Body of pancreas (tissue), 4 donors: Measurements from ENCODE around the gene NAT9. TPM values are rescaled to one million over a fixed set of nuclear protein-coding genes. Genes with fewer than 3 reads are reported as not detected.

Experiments used
- ATAC-seq: fragments of 150-250 bp; one replicate; pipeline ENCODE4 v1.9.1; 2016
- DNase-seq, 4 donors: peaks; one replicate each; pipeline ENCODE4 v3.0.0-alpha.2; 2019
- H3K27ac ChIP-seq, 4 donors: fragments of 200-600 bp; sonication (generic); 1 replicate in 3 of 4; 2 replicates in 1 of 4; pipeline versions ENCODE4 v1.5.1 to v1.6.1; 2016 to 2019; ENCODE audit warnings: mild to moderate bottlenecking in 1 of 4, mixed read lengths in 1 of 4, moderate library complexity in 1 of 4
- H3K27me3 ChIP-seq, 2 donors: fragments of 200-600 bp; sonication (generic); one replicate each; pipeline ENCODE4 v1.6.0; 2016; ENCODE audit warnings: mild to moderate bottlenecking in 1 of 2
- H3K36me3 ChIP-seq, 2 donors: fragments of 200-600 bp; sonication (generic); replicated peaks in 1 of 2; 2 replicates each; pipeline ENCODE4 v1.5.1; 2016; ENCODE audit warnings: low read depth in 2 of 2; ENCODE audit not compliant: insufficient read depth in 1 of 2
- H3K4me1 ChIP-seq: fragments of 200-600 bp; sonication (generic); one replicate; pipeline ENCODE4 v1.6.0; 2016
- H3K4me3 ChIP-seq, 2 donors: fragments of 200-600 bp; sonication (generic); 1 replicate in 1 of 2; 2 replicates in 1 of 2; pipeline ENCODE4 v1.5.1; 2016 to 2019
- H3K9me3 ChIP-seq, 3 donors: fragments of 200-600 bp; sonication (generic); 1 replicate in 2 of 3; 2 replicates in 1 of 3; pipeline ENCODE4 v1.5.1; 2016
- CTCF ChIP-seq, 7 experiments: fragments of 450-650 bp in 4 of 7; fragments of 200-600 bp in 3 of 7; sonication (generic) in 3 of 7; IDR thresholded peaks; one replicate each; pipeline ENCODE4 v1.5.1; 2016 to 2019; ENCODE audit warnings: antibody characterized with exemption in 7 of 7
- POLR2A ChIP-seq, 3 donors: fragments of 450-650 bp; IDR thresholded peaks; one replicate each; pipeline ENCODE4 v1.6.1; 2016; ENCODE audit warnings: antibody characterized with exemption in 3 of 3, mild to moderate bottlenecking in 2 of 3
- WGBS, 2 donors: methylation state at CpG; one replicate each; pipeline ENCODE4 v1.1.5; 2017; 5-methylcytosine and 5-hydroxymethylcytosine counted together
- intact Hi-C: fragments of 100-400 bp; cut with DNase I; formaldehyde crosslinking; loops from one replicate; pipeline ENCODE4 v1.15.1; 2023
- total RNA-seq, 2 donors: library from RNA; depleted of rRNA; stranded (reverse); fragments of >200 nt; gene quantifications; one replicate each; pipeline ENCODE4 v1.1.0, GENCODE V29; 2016

The NAT9 gene
- total RNA-seq, 2 donors from 2014 or later, result 21.8 to 23.3 TPM

DNA sequence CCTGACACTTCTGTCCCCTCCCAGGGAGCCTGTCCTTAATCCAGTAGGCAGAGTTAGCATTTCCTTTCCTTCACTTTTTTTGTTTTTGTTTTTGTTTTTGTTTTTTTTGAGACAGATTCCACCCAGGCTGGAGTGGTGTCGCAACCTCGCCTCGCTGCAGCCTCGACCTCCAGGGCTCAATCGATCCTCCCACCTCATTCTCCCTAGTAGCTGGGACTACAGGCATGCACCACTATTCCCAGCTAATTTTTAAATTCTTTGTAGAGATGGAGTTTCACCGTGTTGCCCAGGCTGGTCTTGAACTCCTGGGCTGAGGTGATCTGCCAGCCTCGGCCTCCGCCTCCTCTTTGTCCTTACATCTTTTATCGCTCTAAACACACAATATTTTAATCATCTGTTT is 23.7 kb downstream of the NAT9 start:
- H3K27me3 ChIP-seq, result no peaks in the 10 kb centered on the region
- 45 to 56% methylated on average over 9 of the region's 9 CpGs for WGBS, 2 donors
- H3K4me3 ChIP-seq, result no peak overlapping the region
- peak overlapping the region in 3 of 4 donors; percentile 95 to 96 (median 96) for H3K27ac ChIP-seq
- intact Hi-C loops, result no loop called here
- H3K9me3 ChIP-seq, result no peaks in the 10 kb centered on the region
- TF ChIP-seq POLR2A (IDR thresholded peaks at IDR 0.05) (no peak), CTCF (IDR thresholded peaks at IDR 0.05) (no peak)
- peaks cover 76% of the 10 kb centered on the region for H3K4me1 ChIP-seq
- no peak for DNase-seq
- no peak for ATAC-seq
- H3K36me3 ChIP-seq, result no peaks in the 10 kb centered on the region

DNA sequence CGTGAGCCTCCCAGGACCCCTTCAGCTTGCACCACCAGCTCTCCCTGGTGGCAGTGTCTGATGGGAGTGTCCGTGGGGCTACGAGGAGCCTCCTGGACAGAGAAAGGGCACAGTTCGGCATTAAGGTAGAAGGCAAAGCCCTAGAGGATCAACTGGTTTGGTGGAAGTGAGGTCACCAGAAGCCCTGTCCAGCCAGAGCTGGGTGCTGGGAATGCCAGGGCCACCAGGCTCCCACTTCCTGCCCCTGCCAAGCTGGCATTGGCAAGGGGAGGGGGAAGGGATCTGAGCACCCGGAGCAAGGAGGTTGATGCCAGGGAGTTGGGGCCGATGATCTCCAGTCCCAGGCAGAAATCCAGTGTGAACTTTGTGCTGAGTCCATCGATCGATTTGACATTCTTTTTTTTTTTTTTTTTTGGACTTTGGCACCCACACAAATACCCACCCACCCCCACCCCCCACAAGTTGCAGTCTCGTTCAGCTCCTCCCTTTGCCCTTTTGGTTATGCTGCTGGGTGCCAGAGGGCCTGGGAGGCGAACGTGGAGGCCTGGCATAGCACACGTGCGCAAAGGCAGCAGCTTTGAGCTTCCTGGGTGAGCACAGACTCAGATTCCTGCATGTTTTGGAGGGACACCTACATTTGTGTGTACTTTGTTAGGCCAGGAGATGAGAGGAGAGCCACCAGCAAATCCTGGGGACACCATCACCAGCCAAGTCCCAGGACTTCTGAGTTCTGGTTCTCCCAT is 25.6 kb downstream of the NAT9 start:
- Histone ChIP-seq H3K27me3 (no peaks in the 10 kb centered on the region), H3K4me1 (peaks cover 64% of the 10 kb centered on the region), H3K9me3 (no peaks in the 10 kb centered on the region), H3K27ac (peak overlapping the region; percentile 95 to 97 (median 96)), H3K4me3 (peak overlapping the region in 1 of 2 donors; percentile 99), H3K36me3 (no peaks in the 10 kb centered on the region)
- peak in 3 of 7 experiments; percentile 15 to 24 (median 21) for TF ChIP-seq CTCF (IDR thresholded peaks at IDR 0.05)
- TF ChIP-seq POLR2A (IDR thresholded peaks at IDR 0.05), result peak; percentile 94 to 97 (median 97)
- intact Hi-C loops, result no loop called here
- DNase-seq (peak; percentile 93 to 98 (median 98)), ATAC-seq (peak; percentile 83)
- WGBS, 2 donors, result 0 to 8% methylated on average over 5 to 13 of the region's 13 CpGs

DNA sequence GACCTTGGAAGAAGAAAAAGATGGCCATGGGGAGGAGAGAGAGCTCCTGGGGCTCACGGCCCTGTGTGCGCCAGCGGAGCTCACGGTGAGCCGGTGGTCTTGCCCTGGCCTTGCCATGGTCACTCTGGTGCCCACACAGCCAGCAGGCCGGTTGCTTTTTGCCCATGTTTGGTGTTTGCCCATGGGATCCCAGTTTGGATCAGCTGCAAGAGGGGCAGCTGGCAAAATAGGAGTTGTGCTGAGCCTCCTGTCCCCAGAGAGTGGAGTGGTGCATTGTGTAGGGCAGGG is 26.2 kb downstream of the NAT9 start:
- peak in 1 of 3 donors; percentile 6 for TF ChIP-seq POLR2A (IDR thresholded peaks at IDR 0.05)
- no peak for TF ChIP-seq CTCF (IDR thresholded peaks at IDR 0.05)
- H3K4me1 ChIP-seq, result peaks cover 65% of the 10 kb centered on the region

DNA sequence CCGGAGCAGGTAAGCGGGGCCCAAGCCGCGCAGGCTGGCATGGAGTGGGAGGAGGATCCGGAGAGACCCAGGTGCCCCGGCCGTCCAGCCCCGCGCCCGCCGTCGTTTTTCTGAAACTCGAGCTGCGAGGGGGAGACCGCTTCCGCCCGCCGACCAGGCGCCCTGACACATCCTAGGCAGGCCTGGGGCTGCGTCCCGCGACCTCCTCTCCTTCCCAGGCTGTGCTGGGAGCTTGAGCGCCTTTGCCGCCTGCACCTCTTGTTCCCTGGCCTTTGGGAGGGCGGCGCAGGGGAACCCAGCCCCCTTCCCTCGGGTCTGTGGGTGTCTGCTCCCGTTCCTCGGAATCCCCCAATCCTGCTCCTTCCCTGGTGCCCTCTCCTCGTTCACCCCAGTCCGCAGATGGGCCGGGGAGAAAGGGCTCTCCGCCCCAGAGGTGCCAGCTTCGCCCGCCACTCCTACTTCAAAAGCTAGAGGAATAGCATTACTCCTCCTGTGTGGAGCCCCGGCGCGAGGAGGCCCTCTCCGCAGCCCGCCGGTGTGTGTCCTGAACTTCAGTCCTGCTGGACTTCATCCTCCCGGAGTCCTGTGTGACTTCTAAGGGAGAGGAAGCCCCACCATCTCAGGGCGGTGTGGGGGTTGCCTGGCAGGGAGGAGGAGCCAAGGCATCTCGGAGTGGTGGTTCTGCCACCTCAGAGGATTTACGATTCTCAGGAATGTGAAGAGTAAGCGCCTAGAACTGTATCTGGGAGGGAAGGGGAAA is 26.7 kb downstream of the NAT9 start:
- Histone ChIP-seq H3K9me3 (no peaks in the 10 kb centered on the region), H3K27me3 (no peaks in the 10 kb centered on the region), H3K27ac (peak overlapping the region; percentile 95 to 97 (median 96)), H3K4me1 (peaks cover 64% of the 10 kb centered on the region), H3K4me3 (peak overlapping the region; percentile 89 to 99), H3K36me3 (no peaks in the 10 kb centered on the region)
- WGBS, 2 donors, result 0 to 8% methylated on average over 6 to 40 of the region's 46 CpGs
- ATAC-seq (no peak), DNase-seq (peak in 3 of 4 donors; percentile 45 to 53 (median 52))
- TF ChIP-seq POLR2A (IDR thresholded peaks at IDR 0.05) (no peak), CTCF (IDR thresholded peaks at IDR 0.05) (no peak)
- intact Hi-C loops, result no loop called here

More for the DNA sequence above, 26.2 kb downstream of the NAT9 start:
- ATAC-seq (no peak), DNase-seq (no peak)
- Histone ChIP-seq H3K36me3 (no peaks in the 10 kb centered on the region), H3K9me3 (no peaks in the 10 kb centered on the region), H3K27me3 (no peaks in the 10 kb centered on the region), H3K4me3 (peak overlapping the region in 1 of 2 donors; percentile 99), H3K27ac (peak overlapping the region; percentile 95 to 97 (median 96))
- intact Hi-C loops, result no loop called here
- WGBS, 2 donors, result 3 to 6% methylated on average over 6 of the region's 6 CpGs
